CD4-positive, alpha-beta T cell treated with Interleukin-17A for 4 hours (primary cell): Measurements from ENCODE around the gene FAM227B.
"Not testable (repeated sequence)": the region's sequence is repeated elsewhere in the genome, so short reads cannot be mapped to it uniquely, and the experiment has no call there.

Experiments used
- DNase-seq: peaks from one replicate; pipeline ENCODE4 v3.0.0-alpha.2; 2020; ENCODE audit warnings: mixed read lengths

Gene FAM227B

GRCh38 chr15:49610157-49610918 is 10.3 kb downstream of the FAM227B start:
- no peak for DNase-seq

GRCh38 chr15:49606594-49606993 is 14.0 kb downstream of the FAM227B start:
- no peak for DNase-seq

- no peak for DNase-seq
These were observed 15.0 kb downstream of the FAM227B start for GRCh38 chr15:49605588-49605987.

DNA sequence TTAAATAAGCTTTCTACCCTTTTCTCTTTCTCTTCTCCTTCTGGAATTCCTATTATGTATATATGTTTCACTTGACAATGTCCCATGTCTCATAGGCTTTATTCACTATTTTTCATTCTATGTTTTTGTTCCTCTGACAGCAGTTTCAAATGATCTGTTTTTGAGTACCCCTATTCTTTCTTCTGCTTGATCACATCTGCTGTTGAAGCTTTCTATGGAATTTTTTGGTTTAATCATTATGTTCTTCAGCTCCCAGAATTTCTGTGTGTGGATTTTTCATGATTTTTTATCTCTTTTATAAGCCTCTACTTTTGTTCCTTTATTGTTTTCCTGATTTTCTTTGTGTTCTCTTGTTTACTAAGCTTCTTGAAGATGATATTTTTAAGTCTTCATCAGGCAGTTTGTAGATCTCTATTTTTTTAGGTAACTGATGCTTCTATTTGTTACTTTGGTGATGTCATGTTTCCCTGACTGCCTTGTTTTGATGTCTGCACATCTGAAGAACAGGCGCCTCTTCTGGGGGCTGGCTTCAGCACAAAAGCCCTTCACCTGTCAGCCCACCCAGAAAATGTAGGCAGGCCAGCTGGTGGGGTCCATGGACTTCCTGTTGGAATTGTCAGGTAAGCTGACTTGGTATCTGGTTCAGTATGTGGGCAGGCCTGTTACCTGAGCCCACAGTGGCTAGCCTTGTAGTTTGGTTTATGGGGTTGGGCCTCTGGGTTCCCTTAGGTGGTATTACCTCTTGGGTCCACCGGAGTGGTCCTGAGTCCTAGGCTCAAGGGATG is 15.8 kb downstream of the FAM227B start:
- DNase-seq: no peak

GRCh38 chr15:49592829-49593316 is 27.7 kb downstream of the FAM227B start:
- DNase-seq: not testable (repeated sequence)

DNA sequence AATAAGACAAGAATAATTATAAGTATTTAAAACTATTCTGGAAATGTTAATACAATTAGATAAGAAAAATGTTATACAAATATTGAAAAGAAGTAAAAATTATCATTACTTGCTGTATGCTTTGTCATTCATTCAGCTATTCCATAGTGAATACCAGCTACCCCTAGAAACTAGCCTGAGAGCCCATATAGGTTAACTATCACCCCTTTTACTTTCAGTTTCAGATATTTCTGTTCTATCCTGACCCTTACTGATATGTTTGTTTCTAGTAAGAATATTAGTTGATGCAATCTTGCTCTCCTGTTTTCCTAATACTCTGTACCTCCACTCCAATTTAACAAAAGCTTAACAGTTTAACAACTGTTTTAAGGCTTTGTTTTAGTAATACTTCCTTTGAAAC is 31.6 kb downstream of the FAM227B start:
- no peak for DNase-seq

DNA sequence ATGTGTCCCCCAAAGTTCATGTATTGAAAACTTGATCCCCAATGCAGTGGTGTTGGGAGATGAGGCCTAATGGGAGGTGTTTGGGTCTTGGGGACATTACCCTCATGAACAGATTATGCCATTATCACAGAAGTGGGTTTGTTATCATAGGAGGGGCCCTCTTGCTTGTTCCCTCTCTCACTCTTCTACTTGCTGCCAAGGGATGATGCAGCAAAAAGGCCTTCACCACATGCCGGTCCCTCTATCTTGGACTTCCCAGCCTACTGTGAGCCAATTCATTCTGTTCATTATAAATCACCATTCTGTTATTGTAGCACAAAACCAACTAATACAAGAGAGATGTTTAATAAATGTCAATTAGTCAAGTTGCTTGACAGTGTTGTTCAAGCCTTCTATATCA is 47.2 kb downstream of the FAM227B start:
- DNase-seq: no peak

- DNase-seq: no peak
These were observed 49.9 kb downstream of the FAM227B start for GRCh38 chr15:49570672-49571071.

DNA sequence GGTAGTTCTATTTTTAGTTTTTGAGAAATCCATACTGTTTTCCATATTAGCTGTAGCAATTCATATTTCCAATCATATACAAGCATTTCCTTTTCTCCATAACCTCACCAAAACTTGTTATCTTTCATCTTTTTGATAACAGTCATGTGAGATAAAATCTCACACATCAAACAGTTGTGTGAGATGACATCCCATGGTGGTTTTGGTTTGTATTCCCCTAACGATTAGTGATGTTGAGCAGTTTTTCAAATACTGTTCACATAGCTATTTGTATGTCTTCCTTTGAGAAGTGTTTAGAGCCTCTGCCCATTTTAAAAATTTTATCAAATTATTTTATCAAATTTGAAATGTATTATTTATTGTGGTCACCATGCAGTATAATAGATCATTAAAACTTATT is 50.4 kb downstream of the FAM227B start:
- no peak for DNase-seq

- DNase-seq: no peak
These were observed 60.6 kb downstream of the FAM227B start for GRCh38 chr15:49560045-49560444.

DNA sequence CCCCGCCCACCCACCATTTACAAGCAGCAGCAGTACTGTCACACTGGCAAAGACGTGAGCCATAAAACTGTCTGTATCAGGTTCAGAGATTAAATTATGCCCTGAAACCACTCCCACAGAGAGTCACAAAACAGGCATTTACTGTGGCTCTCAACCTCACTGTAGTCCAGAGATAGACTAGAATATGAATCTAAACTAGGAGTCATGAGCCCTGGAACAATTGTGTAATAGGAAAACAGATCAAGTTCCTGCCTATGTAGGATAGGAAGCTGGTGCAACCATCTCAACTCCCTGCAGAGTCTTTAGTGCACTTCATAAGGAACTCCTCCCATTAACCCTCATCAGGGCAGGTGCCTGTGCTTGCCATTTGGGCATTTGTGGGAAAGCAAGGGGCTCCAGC is 61.7 kb downstream of the FAM227B start:
- DNase-seq: no peak

DNA sequence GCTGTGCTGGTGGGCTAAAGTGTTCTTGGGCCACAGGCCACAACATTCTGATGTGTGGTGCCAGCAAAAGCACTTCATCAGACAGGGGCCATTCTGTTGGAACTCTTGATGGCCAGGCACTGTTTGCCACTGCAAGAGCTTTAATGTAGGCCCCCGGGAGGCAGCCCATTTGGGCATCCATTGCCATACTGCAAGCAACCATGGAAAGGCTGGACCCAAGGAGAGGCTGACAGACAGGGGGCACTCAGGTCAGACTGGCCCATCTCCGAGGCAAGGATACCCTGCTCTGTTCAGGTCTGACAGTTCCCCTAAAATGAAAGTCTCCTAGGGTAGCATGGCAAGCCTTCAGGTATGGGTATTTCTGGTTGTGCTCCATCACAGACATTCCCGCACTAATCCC is 64.2 kb downstream of the FAM227B start:
- no peak for DNase-seq

DNA sequence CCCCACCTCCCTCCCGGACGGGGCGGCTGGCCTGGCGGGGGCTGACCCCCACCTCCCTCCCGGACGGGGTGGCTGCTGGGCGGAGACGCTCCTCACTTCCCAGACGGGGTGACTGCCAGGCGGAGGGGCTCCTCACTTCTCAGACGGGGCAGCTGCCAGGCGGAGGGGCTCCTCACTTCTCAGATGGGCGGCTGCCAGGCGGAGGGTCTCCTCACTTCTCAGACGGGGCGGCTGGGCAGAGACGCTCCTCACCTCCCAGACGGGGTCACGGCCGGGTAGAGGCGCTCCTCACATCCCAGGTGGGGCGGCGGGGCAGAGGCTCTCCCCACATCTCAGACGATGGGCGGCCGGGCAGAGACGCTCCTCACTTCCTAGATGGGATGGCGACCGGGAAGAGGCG is 70.3 kb downstream of the FAM227B start:
- not testable (repeated sequence) for DNase-seq

DNA sequence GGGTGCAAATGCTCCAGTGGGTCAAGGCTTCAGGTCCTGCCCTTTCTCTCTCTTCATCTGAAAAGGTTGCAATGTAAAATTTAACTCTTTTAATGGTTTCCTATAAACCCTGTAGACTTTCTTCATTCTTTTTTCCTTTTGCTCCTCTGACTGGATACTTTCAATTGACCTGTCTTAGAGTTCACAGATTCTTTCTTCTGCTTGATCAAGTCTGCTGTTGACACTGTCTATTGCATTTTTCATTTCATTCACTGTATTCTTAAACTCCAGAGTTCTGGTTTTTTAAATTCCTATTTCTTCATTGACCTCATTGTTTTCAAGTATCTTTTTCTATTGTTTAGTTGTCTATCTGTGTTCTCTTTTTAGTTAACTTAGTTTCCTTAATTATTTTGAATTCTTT is 82.1 kb downstream of the FAM227B start:
- DNase-seq: no peak

DNA sequence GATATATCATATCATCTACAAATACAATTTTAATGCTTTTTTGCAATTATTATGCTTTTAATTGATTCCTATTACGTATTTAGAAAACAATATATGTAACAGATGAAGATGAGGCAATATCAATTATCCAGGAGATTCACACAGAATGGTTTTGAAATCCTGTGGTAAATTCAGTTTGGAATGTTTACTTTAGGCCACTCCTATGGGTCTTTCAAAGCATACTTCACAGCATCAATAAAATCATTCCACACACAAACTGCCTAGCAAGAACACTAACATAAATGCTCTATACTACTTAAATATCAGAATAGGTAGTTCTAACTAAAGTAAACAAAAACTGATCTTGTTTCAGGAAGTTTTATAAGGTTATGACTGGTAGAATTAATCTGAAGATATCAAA is 90.5 kb downstream of the FAM227B start:
- DNase-seq: no peak

GRCh38 chr15:49528289-49528688 is 92.3 kb downstream of the FAM227B start:
- no peak for DNase-seq

- no peak for DNase-seq
These were observed 98.8 kb downstream of the FAM227B start for GRCh38 chr15:49521802-49522201.

GRCh38 chr15:49512739-49513138 is 107.9 kb downstream of the FAM227B start:
- not testable (repeated sequence) for DNase-seq

GRCh38 chr15:49507261-49507660 is 113.4 kb downstream of the FAM227B start:
- DNase-seq: no peak

DNA sequence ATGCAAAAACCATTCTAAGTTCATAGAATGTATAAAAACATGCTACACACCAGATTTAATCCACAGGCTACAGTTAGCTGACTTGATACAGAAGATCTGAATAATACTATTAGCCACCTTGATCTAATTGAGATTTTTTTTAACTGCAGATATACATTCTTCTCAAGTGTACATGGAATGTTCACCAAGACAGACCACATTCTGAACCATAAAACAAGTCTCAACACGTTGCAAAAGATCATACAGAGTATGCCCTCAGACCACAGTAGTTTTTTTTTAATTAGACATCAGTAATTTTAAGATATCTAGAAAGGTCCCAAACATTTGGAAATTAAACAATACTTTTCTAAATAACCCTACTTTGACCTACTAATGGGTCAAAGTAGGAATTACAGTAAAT is 114.3 kb downstream of the FAM227B start:
- DNase-seq: no peak

- no peak for DNase-seq
These were observed 119.0 kb downstream of the FAM227B start for GRCh38 chr15:49501586-49501985.

- no peak for DNase-seq
These were observed 124.4 kb downstream of the FAM227B start for GRCh38 chr15:49495993-49496753.

- no peak for DNase-seq
These were observed 125.8 kb downstream of the FAM227B start for GRCh38 chr15:49494842-49495241.
